OCI-LY3 (cell line): ENCODE measurements around the gene PROS1.
"Not testable (repeated sequence)": the region's sequence is repeated elsewhere in the genome, so short reads cannot be mapped to it uniquely, and the experiment has no call there.

Experiments
- H2AFZ ChIP-seq: fragments of 200-600, 300-600 bp; shearing (Covaris generic); 2 replicates; pipeline ENCODE4 v1.6.0; 2014; ENCODE audit warnings: antibody characterized with exemption, low read depth, low read length
- H3K27ac ChIP-seq: fragments of 200-600, 300-600 bp; sonication (generic); 2 replicates; pipeline ENCODE4 v1.5.1; 2014; ENCODE audit warnings: mild to moderate bottlenecking, low read length, moderate library complexity, mixed read lengths
- H3K27me3 ChIP-seq: fragments of 200-600, 300-600 bp; sonication (generic); 2 replicates; pipeline ENCODE4 v1.6.1; 2014; ENCODE audit warnings: low read depth, low read length, mixed read lengths
- H3K36me3 ChIP-seq: fragments of 200-600, 300-600 bp; sonication (generic); replicated peaks from 2 replicates; pipeline ENCODE3; 2014; ENCODE audit warnings: low read depth, low read length, mixed read lengths
- H3K4me1 ChIP-seq: fragments of 300-600, 200-600 bp; sonication (generic); 2 replicates; pipeline ENCODE4 v1.6.1; 2014; ENCODE audit warnings: low read length, mixed read lengths
- H3K4me2 ChIP-seq: fragments of 200-600, 300-600 bp; sonication (generic); 2 replicates; pipeline ENCODE4 v1.6.1; 2014; ENCODE audit warnings: low read length, mixed read lengths
- H3K4me3 ChIP-seq: fragments of 300-600, 200-600 bp; sonication (generic); 2 replicates; pipeline ENCODE4 v1.5.1; 2014; ENCODE audit warnings: antibody characterized with exemption, mild to moderate bottlenecking, low read length, moderate library complexity
- H3K79me2 ChIP-seq: fragments of 300-600, 200-600 bp; shearing (Covaris generic); 2 replicates; pipeline ENCODE4 v1.6.1; 2014; ENCODE audit warnings: mild to moderate bottlenecking, low read length, mixed read lengths
- H3K9ac ChIP-seq: fragments of 300-600, 200-600 bp; shearing (Covaris generic); 2 replicates; pipeline ENCODE4 v1.6.0; 2014; ENCODE audit warnings: mild to moderate bottlenecking, low read length, moderate library complexity
- H3K9me3 ChIP-seq: fragments of 200-600, 300-600 bp; shearing (Covaris generic); 2 replicates; pipeline ENCODE4 v1.6.1; 2014; ENCODE audit warnings: low read length, mixed read lengths; ENCODE audit not compliant: insufficient read depth
- H4K20me1 ChIP-seq: fragments of 200-600, 300-600 bp; sonication (generic); 2 replicates; pipeline ENCODE4 v1.6.1; 2016; ENCODE audit warnings: low read length, mixed read lengths; ENCODE audit not compliant: insufficient read depth
- CTCF ChIP-seq: fragments of 200-600, 300-600 bp; sonication (generic); IDR thresholded peaks from 2 replicates; pipeline ENCODE4 v1.5.1; 2014; ENCODE audit warnings: antibody characterized with exemption, low read length, low read depth
- EZH2phosphoT487 ChIP-seq: fragments of 200-600 bp; shearing (Covaris generic); IDR thresholded peaks from 2 replicates; pipeline ENCODE4 v1.6.1; 2018; ENCODE audit warnings: antibody characterized with exemption, mixed run types, low read depth

The PROS1 gene

GRCh38 chr3:93861017-93861416 is 112.7 kb downstream of the PROS1 start:
- no peak for TF ChIP-seq EZH2phosphoT487
- no peak for TF ChIP-seq CTCF
- no peaks in the 10 kb centered on the region for H3K36me3 ChIP-seq
- H3K9ac ChIP-seq: no peak overlapping the region
- H4K20me1 ChIP-seq: no peaks in the 10 kb centered on the region
- no peaks in the 10 kb centered on the region for H3K27me3 ChIP-seq
- no peaks in the 10 kb centered on the region for H3K4me1 ChIP-seq
- no peak overlapping the region for H3K4me2 ChIP-seq
- no peak overlapping the region for H3K4me3 ChIP-seq
- no peak overlapping the region for H2AFZ ChIP-seq
- H3K79me2 ChIP-seq: no peaks in the 10 kb centered on the region
- no peak overlapping the region for H3K27ac ChIP-seq
- H3K9me3 ChIP-seq: no peaks in the 10 kb centered on the region

GRCh38 chr3:93855401-93855800 is 118.3 kb downstream of the PROS1 start:
- H3K9ac ChIP-seq: no peak overlapping the region
- H3K9me3 ChIP-seq: no peaks in the 10 kb centered on the region
- no peaks in the 10 kb centered on the region for H3K79me2 ChIP-seq
- no peaks in the 10 kb centered on the region for H3K36me3 ChIP-seq
- TF ChIP-seq CTCF: no peak
- no peak for TF ChIP-seq EZH2phosphoT487
- H2AFZ ChIP-seq: no peak overlapping the region
- no peaks in the 10 kb centered on the region for H3K4me1 ChIP-seq
- H3K27me3 ChIP-seq: no peaks in the 10 kb centered on the region
- no peak overlapping the region for H3K4me2 ChIP-seq
- H3K27ac ChIP-seq: no peak overlapping the region
- H4K20me1 ChIP-seq: no peaks in the 10 kb centered on the region
- no peak overlapping the region for H3K4me3 ChIP-seq

DNA sequence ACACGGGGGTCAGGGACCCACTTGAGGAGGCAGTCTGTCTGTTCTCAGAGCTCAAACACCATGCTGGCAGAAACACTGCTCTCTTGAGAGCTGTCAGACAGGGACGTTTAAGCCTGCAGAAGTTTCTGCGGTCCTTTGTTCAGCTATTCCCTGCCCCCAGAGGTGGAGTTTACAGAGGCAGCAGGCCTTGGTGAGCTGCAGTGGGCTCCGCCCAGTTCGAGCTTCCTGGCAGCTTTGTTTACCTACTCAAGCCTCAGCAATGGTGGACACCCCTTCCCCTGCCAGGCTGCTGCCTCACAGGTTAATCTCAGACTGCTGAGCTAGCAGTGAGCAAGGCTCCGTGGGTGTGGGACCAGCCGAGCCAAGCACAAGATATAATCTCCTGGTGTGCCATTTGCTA is 121.5 kb downstream of the PROS1 start:
- not testable (repeated sequence) for H3K36me3 ChIP-seq, H3K4me1 ChIP-seq, H3K27me3 ChIP-seq, H4K20me1 ChIP-seq, H3K4me2 ChIP-seq, H3K79me2 ChIP-seq, H3K4me3 ChIP-seq, H3K9me3 ChIP-seq, H3K9ac ChIP-seq, H2AFZ ChIP-seq, H3K27ac ChIP-seq

GRCh38 chr3:93843981-93844380 is 129.7 kb downstream of the PROS1 start:
- no peaks in the 10 kb centered on the region for H3K79me2 ChIP-seq
- no peak overlapping the region for H3K4me2 ChIP-seq
- H3K4me1 ChIP-seq: no peaks in the 10 kb centered on the region
- no peak overlapping the region for H3K27ac ChIP-seq
- no peaks in the 10 kb centered on the region for H3K9me3 ChIP-seq
- no peaks in the 10 kb centered on the region for H4K20me1 ChIP-seq
- H3K9ac ChIP-seq: no peak overlapping the region
- no peak overlapping the region for H2AFZ ChIP-seq
- TF ChIP-seq CTCF (no peak), EZH2phosphoT487 (no peak)
- H3K4me3 ChIP-seq: no peak overlapping the region
- H3K36me3 ChIP-seq: no peaks in the 10 kb centered on the region
- H3K27me3 ChIP-seq: no peaks in the 10 kb centered on the region

- H2AFZ ChIP-seq, H3K9me3 ChIP-seq, H4K20me1 ChIP-seq, H3K36me3 ChIP-seq, H3K4me2 ChIP-seq, H3K27me3 ChIP-seq, H3K4me1 ChIP-seq, H3K9ac ChIP-seq, H3K79me2 ChIP-seq, H3K4me3 ChIP-seq, H3K27ac ChIP-seq: not testable (repeated sequence)
These were observed 134.5 kb downstream of the PROS1 start for GRCh38 chr3:93839193-93839592.
